Natural killer cell treated with Interleukin-12 subunit alpha and Interleukin-12 subunit beta and Interleukin-15 and Interleukin-18, amount 100 ng/mL, for 72 hours (primary cell): ENCODE measurements around the gene TRIM67. TPM values are rescaled to one million over a fixed set of nuclear protein-coding genes. Genes with fewer than 3 reads are reported as not detected.
A peak's percentile ranks its signal among the peaks of the same experiment; 100 is the strongest.

Experiments used
- ATAC-seq, 2 donors: fragments of 150-1000 bp; cut with Tn5 transposase in 1 of 2; sonication (Bioruptor Pico), chemical (Tn5 transposase) in 1 of 2; 2 replicates each; pipeline ENCODE4 v1.10.0; 2021
- DNase-seq: peaks from one replicate; pipeline ENCODE4 v3.0.0; 2022; ENCODE audit warnings: low spot score
- H3K27ac Mint-ChIP-seq, 2 donors: 1 replicate in 1 of 2; 2 replicates in 1 of 2; pipeline ENCODE4 v1.8.0; 2022; ENCODE audit warnings: mixed read lengths in 2 of 2, mild to moderate bottlenecking in 1 of 2, moderate library complexity in 1 of 2
- H3K27me3 Mint-ChIP-seq, 2 donors: 1 replicate in 1 of 2; 2 replicates in 1 of 2; pipeline ENCODE4 v1.8.0; 2022; ENCODE audit warnings: mixed read lengths in 2 of 2
- H3K36me3 Mint-ChIP-seq: one replicate; pipeline ENCODE4 v1.8.0; 2022; ENCODE audit warnings: mixed read lengths
- H3K4me1 Mint-ChIP-seq, 2 donors: 1 replicate in 1 of 2; 2 replicates in 1 of 2; pipeline ENCODE4 v1.8.0; 2022; ENCODE audit warnings: low read depth in 2 of 2, mixed read lengths in 2 of 2, mild to moderate bottlenecking in 1 of 2
- H3K4me3 Mint-ChIP-seq: one replicate; pipeline ENCODE4 v1.8.0; 2022; ENCODE audit warnings: mixed read lengths
- H3K9me3 Mint-ChIP-seq: 2 replicates; pipeline ENCODE4 v1.8.0; 2022; ENCODE audit warnings: mixed read lengths
- total RNA-seq, 2 donors: library from RNA; stranded (reverse); gene quantifications; one replicate each; pipeline ENCODE4 v1.2.3, GENCODE V29; 2022

Gene TRIM67
- total RNA-seq, 2 donors from 2014 or later = not detected

DNA sequence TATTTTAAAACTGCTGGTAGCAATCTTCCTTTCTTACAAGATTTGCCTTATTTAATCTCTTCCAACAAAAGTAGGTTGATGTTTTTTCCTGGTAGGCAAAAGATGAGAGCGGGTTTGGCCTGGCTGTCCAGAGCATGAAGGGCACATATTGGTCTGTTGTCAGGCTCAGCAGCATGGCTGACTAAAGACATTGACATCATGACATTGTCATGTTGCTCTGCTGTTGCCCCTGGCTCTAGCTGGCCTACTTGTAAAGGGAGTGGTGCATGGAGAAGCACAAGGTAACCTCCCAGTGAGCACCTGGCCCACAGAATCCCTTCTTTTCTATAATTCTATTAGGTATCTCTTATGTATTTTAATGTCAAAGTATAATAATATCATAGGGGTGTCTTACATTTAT is 102.8 kb downstream of the TRIM67 start:
- H3K27ac Mint-ChIP-seq = peak overlapping the region in 1 of 2 donors; percentile 10
- H3K9me3 Mint-ChIP-seq = no peaks in the 10 kb centered on the region
- H3K4me3 Mint-ChIP-seq = no peak overlapping the region
- no peaks in the 10 kb centered on the region for H3K4me1 Mint-ChIP-seq
- no peaks in the 10 kb centered on the region for H3K27me3 Mint-ChIP-seq
- no peak for ATAC-seq
- DNase-seq = no peak
- H3K36me3 Mint-ChIP-seq = peaks cover 33% of the 10 kb centered on the region

DNA sequence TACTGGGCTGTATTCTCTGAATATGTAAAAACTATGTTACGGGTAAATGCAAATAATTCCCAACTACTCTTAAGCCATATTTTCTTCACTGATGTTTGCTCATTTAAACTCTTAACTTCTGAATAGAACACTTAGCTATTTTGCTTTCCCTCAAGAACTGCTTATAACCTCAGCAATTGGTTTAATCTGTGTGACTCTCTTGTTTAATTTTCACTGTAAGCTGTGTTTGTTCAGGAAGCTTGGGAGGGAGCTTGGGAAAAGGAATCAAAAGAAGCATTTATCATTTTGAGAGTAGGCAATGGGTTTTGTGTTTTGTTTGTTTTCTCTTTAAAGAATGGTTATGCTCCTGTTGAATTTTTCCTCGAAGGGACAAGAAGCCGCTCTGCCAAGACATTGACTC is 103.5 kb downstream of the TRIM67 start:
- Mint-ChIP-seq H3K4me1 (no peaks in the 10 kb centered on the region), H3K27ac (no peak overlapping the region), H3K9me3 (no peaks in the 10 kb centered on the region), H3K36me3 (peaks cover 33% of the 10 kb centered on the region), H3K4me3 (no peak overlapping the region), H3K27me3 (no peaks in the 10 kb centered on the region)
- DNase-seq (no peak), ATAC-seq (no peak)

DNA sequence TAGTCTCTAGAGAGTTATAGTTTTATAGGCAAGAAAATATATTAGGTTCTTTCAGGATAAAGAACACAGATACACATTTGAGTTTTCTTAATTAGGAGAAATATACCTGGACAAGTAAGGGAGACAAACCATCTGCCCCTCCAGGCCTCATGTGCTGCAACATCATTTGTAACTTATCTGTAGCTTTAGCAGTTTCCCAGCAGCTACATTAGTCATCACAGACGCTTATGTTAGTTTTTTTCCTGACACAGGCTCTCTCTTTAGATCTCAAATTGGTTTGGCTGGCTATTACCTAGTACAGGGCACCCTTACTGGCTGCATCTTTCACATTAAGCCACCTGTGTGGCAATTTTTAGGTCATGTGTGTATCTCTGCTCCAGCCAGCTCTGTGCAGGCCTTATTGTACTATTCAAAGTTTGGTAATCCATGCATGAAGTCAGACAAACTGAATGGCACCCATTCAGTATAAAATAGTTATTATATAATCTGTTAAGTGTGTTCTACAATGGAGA is 105.0 kb downstream of the TRIM67 start:
- Mint-ChIP-seq H3K4me1 (no peaks in the 10 kb centered on the region), H3K4me3 (no peak overlapping the region), H3K27me3 (no peaks in the 10 kb centered on the region), H3K27ac (no peak overlapping the region), H3K36me3 (peaks cover 31% of the 10 kb centered on the region), H3K9me3 (no peaks in the 10 kb centered on the region)
- DNase-seq (no peak), ATAC-seq (no peak)

Other genes starting within 250 kb of the TRIM67 start
- gene TTC13, start 183.2 kb upstream of the TRIM67 start, total RNA-seq = 10 to 100 TPM; 29.9 to 41.6 TPM
- 10 to 100 TPM; 12.2 to 15.6 TPM for gene ARV1, start 183.0 kb upstream of the TRIM67 start, total RNA-seq
- 10 to 100 TPM; 23.5 to 24.7 TPM for gene FAM89A, start 121.8 kb upstream of the TRIM67 start, total RNA-seq
- gene GNPAT, start 79.2 kb downstream of the TRIM67 start, total RNA-seq = 10 to 100 TPM; 34.0 to 38.0 TPM
- gene EXOC8, start 175.8 kb downstream of the TRIM67 start, total RNA-seq = 10 to 100 TPM; 20.2 to 25.2 TPM
- gene SPRTN, start 176.2 kb downstream of the TRIM67 start, total RNA-seq = 10 to 100 TPM; 16.0 to 23.1 TPM